ENCODE measurements around the gene NRBP1.

Gene NRBP1

GRCh38 chr2:27428213-27428977 lies at the start of gene NRBP1:
Gene NRBP1 (plus strand): TSS chr2:27428631. CDS start chr2:27433274, 4,643 bp downstream.
- Mint-ChIP-seq H3K36me3 (peaks cover 4% of the 10 kb centered on the region), H3K27me3 (no peaks in the 10 kb centered on the region)
- peak; percentile 90 for ATAC-seq (ENCODE audit: low read depth)

DNA sequence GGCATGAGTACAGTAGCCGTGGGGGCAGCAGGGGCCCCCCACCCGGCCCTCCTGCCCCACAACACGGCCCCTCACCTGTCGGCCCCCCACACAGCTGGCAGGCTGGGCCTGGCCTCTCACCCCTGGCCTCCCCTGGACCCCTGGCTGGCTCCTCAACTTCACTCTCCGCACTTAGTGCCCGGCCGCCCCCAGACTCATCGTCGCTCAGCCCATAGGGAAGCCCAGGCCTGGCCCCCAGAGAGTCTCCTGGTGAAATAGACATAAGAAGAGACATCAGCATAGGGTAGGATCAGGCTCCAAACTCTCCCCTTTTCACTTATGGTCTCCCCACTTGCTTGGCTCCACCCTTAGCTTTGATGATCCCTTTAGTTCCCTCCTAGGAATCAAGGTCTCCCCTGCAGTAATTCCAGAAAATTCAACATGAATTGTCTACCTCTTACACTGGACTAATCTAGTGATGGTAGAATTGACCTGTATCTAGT lies 49.6 kb upstream of the NRBP1 start:
- DNase-seq (ENCODE audit: low spot score in 2 of 2): no peak
- Mint-ChIP-seq H3K27ac (peak overlapping the region; percentile 96), H3K9me3 (no peaks in the 10 kb centered on the region), H3K27me3 (no peaks in the 10 kb centered on the region), H3K4me1 (peaks cover 27% of the 10 kb centered on the region), H3K36me3 (peaks cover 20% of the 10 kb centered on the region), H3K4me3 (peak overlapping the region; percentile 96)
- no peak for ATAC-seq (ENCODE audit: low read depth)

More at GRCh38 chr2:27428213-27428977, at the start of gene NRBP1:
- Mint-ChIP-seq H3K27ac (peak within 1 kb of the TSS; percentile 93), H3K4me3 (peak within 1 kb of the TSS; percentile 100), H3K4me1 (peaks cover 19% of the 10 kb centered on the region), H3K9me3 (no peaks in the 10 kb centered on the region)
- DNase-seq (ENCODE audit: low spot score in 2 of 2): peak; percentile 87 to 90

DNA sequence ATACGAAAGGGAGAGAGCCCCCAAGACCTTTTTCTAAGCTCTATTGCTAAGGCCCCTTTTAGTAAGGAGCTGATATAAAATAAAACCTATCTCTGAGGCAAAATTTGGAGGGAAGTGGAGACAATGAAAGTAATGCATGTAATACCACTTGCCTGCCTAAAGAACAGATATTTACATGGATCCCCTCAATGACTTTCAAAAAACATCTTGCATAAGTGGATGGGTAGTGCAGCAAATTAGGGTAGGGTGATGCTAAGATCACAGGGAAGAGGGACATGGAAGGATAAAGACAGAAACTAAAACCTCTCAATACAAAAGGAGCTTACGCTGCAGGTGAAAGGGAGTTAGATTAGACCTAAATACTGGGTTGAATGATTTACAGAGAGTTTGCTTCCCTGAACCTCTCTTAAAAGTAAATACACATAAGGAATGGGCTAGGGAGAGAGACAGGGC lies 49.0 kb upstream of the NRBP1 start:
- H3K36me3 Mint-ChIP-seq: peaks cover 23% of the 10 kb centered on the region
- no peak for ATAC-seq (ENCODE audit: low read depth)
- H3K27ac Mint-ChIP-seq: peak overlapping the region; percentile 96
- H3K4me1 Mint-ChIP-seq: peaks cover 27% of the 10 kb centered on the region
- peak overlapping the region; percentile 96 for H3K4me3 Mint-ChIP-seq
- no peaks in the 10 kb centered on the region for H3K27me3 Mint-ChIP-seq
- DNase-seq (ENCODE audit: low spot score in 2 of 2): no peak
- H3K9me3 Mint-ChIP-seq: no peaks in the 10 kb centered on the region

GRCh38 chr2:27379836-27380625 lies 48.4 kb upstream of the NRBP1 start:
- Mint-ChIP-seq H3K27ac (peak overlapping the region; percentile 96), H3K9me3 (no peaks in the 10 kb centered on the region), H3K36me3 (peaks cover 20% of the 10 kb centered on the region), H3K4me3 (peak overlapping the region; percentile 96), H3K27me3 (no peaks in the 10 kb centered on the region), H3K4me1 (peaks cover 25% of the 10 kb centered on the region)
- no peak for ATAC-seq (ENCODE audit: low read depth)
- DNase-seq (ENCODE audit: low spot score in 2 of 2): no peak

DNA sequence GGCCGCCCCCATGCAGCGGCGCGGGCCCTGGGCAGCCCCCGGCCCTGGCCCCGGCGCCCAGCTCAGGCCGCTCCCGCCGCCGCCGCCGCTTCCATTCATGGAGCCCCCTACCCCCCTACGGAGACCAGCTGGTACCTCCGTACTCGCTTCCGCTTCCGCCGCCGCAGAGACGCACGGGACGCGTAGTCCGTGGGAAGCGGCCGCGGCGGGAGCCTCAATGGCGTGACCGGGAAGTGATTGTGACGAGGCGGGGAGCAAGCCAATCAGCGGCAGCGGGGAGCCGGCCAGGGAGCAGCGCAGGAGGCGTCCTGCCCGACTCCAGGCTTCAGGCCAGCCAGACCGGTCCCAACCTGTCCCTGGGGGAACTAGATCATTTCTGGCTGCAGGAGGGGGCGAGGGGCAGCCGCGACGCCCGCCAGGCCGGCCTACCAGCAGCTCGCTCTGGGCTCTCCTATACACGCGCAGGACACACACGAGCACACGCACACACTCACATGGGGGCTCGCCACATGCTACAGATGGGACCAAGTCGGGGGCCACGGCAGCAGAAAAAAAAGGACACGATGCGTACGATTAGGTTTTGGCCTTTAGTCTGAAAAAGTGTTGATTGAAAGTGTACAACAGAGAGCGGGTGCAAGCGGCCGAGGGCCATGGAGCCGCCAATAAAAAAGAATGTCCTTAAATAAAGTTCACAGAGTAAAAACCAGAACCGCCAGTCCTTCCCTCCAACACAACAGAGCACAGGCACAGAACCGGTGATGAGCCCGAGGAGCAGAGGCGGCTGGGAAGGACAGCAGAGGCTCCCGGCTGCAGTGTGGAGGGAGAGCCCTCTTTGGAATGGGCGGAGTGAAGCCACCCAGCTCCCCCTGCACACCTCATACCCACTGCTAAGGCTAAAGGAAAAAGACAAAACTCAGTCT lies 47.5 kb upstream of the NRBP1 start, which contains the start of gene ZNF513:
Gene ZNF513 (minus strand): TSS at position 109 of the 920 bp plus-strand sequence. CDS start 208 bp downstream, outside the sequence.
- ATAC-seq (ENCODE audit: low read depth): peak; percentile 99
- Mint-ChIP-seq H3K9me3 (no peaks in the 10 kb centered on the region), H3K27ac (peak within 1 kb of the TSS; percentile 96), H3K4me3 (peak within 1 kb of the TSS; percentile 96), H3K4me1 (peaks cover 25% of the 10 kb centered on the region), H3K36me3 (peaks cover 23% of the 10 kb centered on the region), H3K27me3 (no peaks in the 10 kb centered on the region)
- peak; percentile 76 to 77 for DNase-seq (ENCODE audit: low spot score in 2 of 2)

- Mint-ChIP-seq H3K27ac (peak overlapping the region; percentile 96), H3K4me3 (peak overlapping the region; percentile 96), H3K9me3 (no peaks in the 10 kb centered on the region), H3K36me3 (peaks cover 24% of the 10 kb centered on the region), H3K27me3 (no peaks in the 10 kb centered on the region), H3K4me1 (peaks cover 24% of the 10 kb centered on the region)
- ATAC-seq (ENCODE audit: low read depth) (no peak), DNase-seq (ENCODE audit: low spot score in 2 of 2) (no peak)
These were observed 46.8 kb upstream of the NRBP1 start for GRCh38 chr2:27381577-27382181.

GRCh38 chr2:27390822-27391679 lies 37.4 kb upstream of the NRBP1 start:
- H3K27ac Mint-ChIP-seq: peak overlapping the region; percentile 20
- ATAC-seq (ENCODE audit: low read depth): no peak
- peaks cover 9% of the 10 kb centered on the region for H3K4me1 Mint-ChIP-seq
- H3K9me3 Mint-ChIP-seq: no peaks in the 10 kb centered on the region
- H3K27me3 Mint-ChIP-seq: no peaks in the 10 kb centered on the region
- no peak for DNase-seq (ENCODE audit: low spot score in 2 of 2)
- H3K4me3 Mint-ChIP-seq: no peak overlapping the region
- H3K36me3 Mint-ChIP-seq: peaks cover 15% of the 10 kb centered on the region

- Mint-ChIP-seq H3K36me3 (peaks cover 12% of the 10 kb centered on the region), H3K27me3 (no peaks in the 10 kb centered on the region), H3K4me3 (no peak overlapping the region), H3K9me3 (no peaks in the 10 kb centered on the region), H3K4me1 (peaks cover 10% of the 10 kb centered on the region), H3K27ac (no peak overlapping the region)
- DNase-seq (ENCODE audit: low spot score in 2 of 2): no peak
- no peak for ATAC-seq (ENCODE audit: low read depth)
These were observed 35.2 kb upstream of the NRBP1 start for GRCh38 chr2:27393225-27393624.

DNA sequence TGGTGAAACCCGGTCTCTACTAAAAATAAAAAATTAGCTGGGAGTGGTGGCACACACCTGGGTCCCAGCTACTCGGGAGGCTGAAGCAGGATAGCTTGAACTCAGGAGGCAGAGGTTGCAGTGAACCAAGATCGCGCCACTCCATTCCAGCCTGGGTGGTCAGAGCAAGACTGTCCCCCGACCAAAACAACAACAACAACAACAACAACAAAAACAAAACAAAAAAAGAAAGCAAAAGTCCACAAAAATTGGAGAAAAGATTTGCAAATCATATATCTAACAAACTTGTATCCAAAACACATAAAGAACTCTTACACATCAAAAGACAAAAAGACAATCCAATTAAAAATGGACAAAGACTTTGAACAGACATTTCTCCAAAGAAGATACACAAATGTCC lies 29.5 kb upstream of the NRBP1 start:
- Mint-ChIP-seq H3K36me3 (peaks cover 8% of the 10 kb centered on the region), H3K4me1 (peaks cover 16% of the 10 kb centered on the region), H3K27ac (peak overlapping the region; percentile 22), H3K27me3 (no peaks in the 10 kb centered on the region), H3K9me3 (no peaks in the 10 kb centered on the region), H3K4me3 (no peak overlapping the region)
- DNase-seq (ENCODE audit: low spot score in 2 of 2): no peak
- ATAC-seq (ENCODE audit: low read depth): no peak

DNA sequence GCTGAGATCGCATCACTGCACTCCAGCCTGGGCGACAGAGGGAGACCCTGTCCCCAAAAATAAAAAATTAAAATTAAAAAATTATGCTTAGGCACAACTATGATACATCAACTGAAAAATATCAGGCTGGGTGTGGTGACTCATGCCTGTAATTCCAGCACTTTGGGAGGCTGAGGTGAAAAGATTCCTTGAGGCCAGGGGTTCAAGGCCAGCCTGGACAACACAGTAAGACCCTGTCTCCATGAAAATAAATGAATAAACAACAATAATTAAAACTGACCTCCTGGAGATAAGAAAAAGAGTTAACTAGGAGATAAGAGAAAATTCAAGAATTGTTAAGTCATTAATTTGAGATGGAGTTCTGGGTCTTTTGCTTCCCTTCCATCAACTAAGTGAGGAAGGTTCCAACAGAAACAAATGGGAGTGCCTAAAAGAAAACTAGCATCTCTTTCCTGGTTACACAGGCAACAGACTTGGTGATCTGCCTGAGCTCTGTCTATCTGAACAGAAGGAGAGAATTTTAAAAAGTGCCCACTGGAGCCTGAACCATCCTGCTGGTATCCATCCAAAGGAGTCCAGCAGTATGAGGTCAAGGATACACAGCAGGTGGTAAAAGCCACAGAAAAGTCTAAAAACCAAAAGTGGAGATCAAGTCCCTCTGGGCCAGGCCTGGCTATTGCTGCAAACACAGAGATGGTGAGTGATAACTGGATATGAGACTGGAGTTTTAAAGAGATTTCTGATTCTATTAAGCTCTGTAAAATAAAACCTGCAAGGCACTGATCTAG lies 27.9 kb upstream of the NRBP1 start:
- Mint-ChIP-seq H3K36me3 (peaks cover 8% of the 10 kb centered on the region), H3K27me3 (no peaks in the 10 kb centered on the region), H3K27ac (peak overlapping the region; percentile 48), H3K9me3 (no peaks in the 10 kb centered on the region), H3K4me1 (peaks cover 16% of the 10 kb centered on the region), H3K4me3 (no peak overlapping the region)
- no peak for ATAC-seq (ENCODE audit: low read depth)
- DNase-seq (ENCODE audit: low spot score in 2 of 2): no peak

- H3K36me3 Mint-ChIP-seq: peaks cover 6% of the 10 kb centered on the region
- H3K27me3 Mint-ChIP-seq: peaks cover 1% of the 10 kb centered on the region
- ATAC-seq (ENCODE audit: low read depth) (no peak), DNase-seq (ENCODE audit: low spot score in 2 of 2) (no peak)
- H3K4me3 Mint-ChIP-seq: peak overlapping the region; percentile 89
- peak overlapping the region; percentile 46 for H3K27ac Mint-ChIP-seq
- H3K4me1 Mint-ChIP-seq: peaks cover 19% of the 10 kb centered on the region
- H3K9me3 Mint-ChIP-seq: peaks cover 4% of the 10 kb centered on the region
These were observed 20.5 kb upstream of the NRBP1 start for GRCh38 chr2:27407798-27408491.
